Dedifferentiated amniotic fluid mesenchymal stem cell (primary cell): ENCODE data around the gene MOB3B.

Experiments
- DNase-seq: peaks from one replicate; pipeline ENCODE4 v3.0.0-alpha.2; 2016; ENCODE audit errors: extremely low spot score

Gene MOB3B

DNA sequence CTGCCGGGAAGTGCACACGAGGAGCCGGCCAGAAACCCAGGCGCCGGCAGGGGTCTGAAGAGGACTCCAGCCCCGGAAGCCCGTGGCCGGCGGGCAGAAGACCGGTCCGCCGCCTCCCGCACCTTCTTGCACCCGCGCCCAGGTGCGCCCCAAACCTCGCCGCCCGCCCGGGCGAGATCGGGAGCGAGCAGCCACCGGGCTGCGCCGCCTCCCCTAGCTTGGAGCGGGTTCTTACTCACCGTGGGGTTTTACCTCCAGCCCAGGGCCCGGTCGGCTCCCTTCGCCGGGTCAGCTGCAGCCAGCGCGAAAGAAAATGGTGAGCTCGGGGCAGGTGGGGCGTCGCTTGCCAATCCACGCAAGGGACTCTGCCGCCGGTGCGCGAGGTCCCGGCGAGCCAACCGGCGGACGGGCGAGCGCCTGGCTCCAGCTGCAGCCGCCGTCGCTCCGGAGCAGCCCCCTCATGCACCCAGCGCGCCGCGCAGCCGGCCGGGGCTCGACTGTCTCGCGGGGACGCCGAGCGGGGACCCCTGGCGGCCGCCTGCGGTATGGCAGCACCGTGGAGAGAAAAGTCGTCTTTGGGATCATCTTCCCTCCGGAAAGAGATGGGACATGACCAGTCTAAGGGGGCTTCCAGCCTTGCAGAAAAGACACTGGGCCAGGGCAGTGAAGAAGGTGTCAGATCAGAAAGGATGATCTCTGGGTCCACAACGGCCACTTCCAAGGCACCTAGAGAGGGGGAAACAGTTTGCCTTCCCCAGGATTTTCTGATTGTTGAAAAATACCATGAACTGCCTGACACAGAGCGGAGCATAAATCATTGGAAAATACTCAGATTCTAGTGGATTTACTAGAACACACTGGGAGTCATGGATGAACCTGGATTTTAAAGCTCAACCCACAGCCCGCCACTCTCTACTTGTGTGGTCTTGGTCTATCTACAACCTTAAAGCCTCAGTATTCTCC, at the start of gene MOB3B:
Gene MOB3B (minus strand): TSS at position 499 of the 963 bp plus-strand sequence. CDS start 74,264 bp downstream, outside the sequence.
- no peak for DNase-seq

DNA sequence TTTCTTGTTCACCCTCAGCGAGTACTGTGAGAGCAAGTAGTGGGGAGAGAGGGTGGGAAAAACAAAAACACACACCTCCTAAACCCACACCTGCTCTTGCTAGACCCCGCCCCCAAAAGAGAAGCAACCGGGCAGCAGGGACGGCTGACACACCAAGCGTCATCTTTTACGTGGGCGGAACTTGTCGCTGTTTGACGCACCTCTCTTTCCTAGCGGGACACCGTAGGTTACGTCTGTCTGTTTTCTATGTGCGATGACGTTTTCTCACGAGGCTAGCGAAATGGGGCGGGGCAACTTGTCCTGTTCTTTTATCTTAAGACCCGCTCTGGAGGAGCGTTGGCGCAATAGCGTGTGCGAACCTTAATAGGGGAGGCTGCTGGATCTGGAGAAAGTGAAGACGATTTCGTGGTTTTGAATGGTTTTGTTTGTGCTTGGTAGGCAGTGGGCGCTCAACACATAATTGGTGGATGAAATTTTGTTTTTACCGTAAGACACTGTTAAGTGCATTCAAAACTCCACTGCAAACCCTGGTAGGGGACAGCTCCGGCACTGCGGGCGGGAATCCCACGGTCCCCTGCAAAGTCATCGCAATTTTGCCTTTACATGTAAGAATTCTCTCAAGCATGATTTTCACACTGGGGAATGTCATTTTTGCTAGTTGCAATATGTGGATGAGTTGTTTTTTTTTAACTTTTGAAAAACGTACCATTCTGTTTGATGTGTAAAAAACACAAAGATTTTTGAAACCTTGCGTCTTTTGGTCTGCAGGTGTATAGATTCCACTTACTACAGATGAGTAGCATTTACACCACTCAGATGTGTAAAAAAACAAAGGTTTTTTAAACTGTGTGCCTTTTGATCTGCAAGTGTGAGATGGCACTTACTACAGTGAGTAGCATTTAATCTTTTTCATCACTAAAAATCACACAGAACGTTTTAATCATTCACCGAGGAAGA, 44.3 kb upstream of the MOB3B start:
- peak; percentile 91 for DNase-seq

DNA sequence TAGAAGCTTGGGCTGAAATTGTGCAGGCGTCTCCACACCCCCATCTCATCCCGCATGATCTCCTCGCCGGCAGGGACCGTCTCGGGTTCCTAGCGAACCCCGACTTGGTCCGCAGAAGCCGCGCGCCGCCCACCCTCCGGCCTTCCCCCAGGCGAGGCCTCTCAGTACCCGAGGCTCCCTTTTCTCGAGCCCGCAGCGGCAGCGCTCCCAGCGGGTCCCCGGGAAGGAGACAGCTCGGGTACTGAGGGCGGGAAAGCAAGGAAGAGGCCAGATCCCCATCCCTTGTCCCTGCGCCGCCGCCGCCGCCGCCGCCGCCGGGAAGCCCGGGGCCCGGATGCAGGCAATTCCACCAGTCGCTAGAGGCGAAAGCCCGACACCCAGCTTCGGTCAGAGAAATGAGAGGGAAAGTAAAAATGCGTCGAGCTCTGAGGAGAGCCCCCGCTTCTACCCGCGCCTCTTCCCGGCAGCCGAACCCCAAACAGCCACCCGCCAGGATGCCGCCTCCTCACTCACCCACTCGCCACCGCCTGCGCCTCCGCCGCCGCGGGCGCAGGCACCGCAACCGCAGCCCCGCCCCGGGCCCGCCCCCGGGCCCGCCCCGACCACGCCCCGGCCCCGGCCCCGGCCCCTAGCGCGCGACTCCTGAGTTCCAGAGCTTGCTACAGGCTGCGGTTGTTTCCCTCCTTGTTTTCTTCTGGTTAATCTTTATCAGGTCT, 43.5 kb upstream of the MOB3B start, which contains the start of gene C9orf72:
Gene C9orf72 (minus strand): TSS at position 564 of the 716 bp plus-strand sequence. CDS start 6,361 bp downstream, outside the sequence.
- peak; percentile 25 for DNase-seq

GRCh38 chr9:27572566-27572917, 42.9 kb upstream of the MOB3B start:
- no peak for DNase-seq

GRCh38 chr9:27572061-27572460, 42.4 kb upstream of the MOB3B start:
- no peak for DNase-seq

DNA sequence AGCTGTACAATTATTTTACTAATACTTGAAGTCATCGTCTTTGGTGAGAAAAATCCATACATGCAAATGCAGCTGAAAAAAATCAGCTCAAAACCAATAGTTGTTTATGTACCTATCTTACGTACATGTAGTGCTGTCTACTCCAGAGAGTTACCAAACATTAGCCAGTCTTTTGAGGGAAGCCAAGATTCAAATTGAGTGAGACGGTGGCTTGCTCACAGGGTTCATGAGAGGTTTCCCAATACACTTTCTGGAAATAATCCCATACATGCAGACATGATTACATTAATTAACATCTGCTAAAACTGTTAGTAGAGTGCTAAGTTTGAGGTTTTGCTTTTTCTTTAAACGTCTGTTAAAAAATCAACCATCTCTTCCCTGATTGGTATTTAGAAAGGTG, 41.4 kb upstream of the MOB3B start:
- DNase-seq = no peak

DNA sequence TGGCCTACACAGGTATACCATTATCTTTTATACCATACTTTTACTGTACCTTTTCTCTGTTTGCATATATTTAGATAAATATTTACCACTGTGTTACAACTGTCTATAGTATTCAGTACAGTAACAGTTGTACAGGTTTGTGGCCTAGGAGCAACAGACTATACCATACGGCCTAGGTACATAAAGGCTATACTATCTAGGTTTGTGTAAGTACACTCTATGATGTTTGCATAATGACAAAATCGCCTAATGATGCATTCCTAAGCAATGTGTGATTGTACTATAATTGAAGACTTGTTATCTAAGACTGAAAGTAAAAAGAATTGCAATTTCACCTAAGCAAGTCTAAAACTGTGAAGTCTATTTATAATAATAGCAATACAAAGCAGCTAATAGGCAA, 39.8 kb upstream of the MOB3B start:
- no peak for DNase-seq

DNA sequence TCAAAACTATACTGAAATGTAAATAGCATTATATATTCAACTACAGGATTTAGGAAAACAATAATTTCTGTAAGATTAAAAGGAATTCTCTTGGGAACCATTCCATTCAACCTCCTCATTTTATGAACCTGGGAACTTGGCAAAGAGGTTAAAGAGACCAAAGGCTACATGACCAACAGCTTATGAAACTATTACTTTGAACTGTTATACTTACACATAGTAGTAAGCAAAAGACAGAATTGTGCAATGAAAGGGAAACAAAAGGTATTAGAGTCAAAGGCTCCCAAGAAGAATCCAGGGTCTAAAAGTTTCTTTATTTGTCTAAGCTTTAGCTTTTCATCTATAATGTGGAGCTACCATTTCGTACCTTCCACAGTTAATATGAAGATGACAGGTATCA, 36.5 kb upstream of the MOB3B start:
- no peak for DNase-seq

GRCh38 chr9:27565696-27566095, 36.1 kb upstream of the MOB3B start:
- DNase-seq = no peak

- DNase-seq = no peak
These were observed 35.1 kb upstream of the MOB3B start for GRCh38 chr9:27564670-27565069.

GRCh38 chr9:27563738-27564430, 34.3 kb upstream of the MOB3B start:
- DNase-seq = no peak

DNA sequence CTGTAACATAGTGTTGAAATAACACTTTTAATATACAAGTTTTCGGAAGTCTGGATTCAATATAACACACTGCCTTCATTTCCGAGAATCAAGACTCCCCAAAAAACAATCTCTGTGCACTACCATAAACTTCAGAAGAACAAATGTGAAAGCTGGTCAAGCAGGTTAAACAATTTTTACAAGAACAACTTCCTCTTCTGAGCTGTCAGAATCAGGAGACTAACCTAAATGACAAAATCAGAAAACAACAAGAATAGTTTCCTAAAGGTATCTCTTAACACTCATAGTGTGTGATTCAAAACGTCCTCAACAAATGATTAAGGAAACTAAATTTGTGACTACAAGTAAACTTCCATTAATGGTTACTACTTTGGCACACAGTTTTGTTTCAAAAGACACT, 32.1 kb upstream of the MOB3B start:
- DNase-seq = no peak

DNA sequence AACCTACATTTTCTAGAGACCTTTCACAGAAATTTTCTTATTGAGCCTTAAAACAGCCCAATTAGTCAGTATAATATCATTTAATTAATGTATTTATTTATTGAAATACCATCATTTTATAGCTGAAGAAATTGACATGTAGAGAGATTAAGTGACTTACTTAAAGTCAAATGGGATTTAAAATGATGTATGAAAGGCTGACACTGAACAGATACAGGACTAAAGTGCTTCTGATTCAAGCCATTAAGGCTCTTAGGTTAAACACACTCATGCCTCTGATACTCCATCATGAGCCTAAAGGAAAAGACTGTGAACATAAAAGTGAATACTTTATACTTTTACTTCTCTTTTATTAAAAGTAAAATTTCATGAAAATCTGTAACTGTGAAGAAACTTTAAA, 30.8 kb upstream of the MOB3B start:
- DNase-seq = no peak

DNA sequence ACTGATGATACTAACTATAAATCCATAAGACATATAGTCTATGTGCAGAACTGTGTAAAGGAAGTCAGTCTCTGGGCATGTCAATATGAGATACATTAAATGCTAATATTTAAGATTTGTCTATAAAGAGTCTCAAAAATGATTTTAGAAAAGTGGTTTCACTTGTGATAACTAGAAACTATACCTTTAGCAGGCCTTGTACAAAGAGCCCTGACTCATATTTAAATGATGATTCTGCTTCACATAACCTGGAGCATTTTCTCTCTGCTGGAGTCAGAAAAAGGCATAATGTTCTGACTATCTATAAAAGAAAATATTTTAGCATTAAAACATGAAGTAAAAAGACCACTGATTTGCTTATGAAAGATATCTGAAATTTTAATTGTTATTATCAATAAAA, 28.7 kb upstream of the MOB3B start:
- no peak for DNase-seq

- no peak for DNase-seq
These were observed 26.9 kb upstream of the MOB3B start for GRCh38 chr9:27556470-27556869.

DNA sequence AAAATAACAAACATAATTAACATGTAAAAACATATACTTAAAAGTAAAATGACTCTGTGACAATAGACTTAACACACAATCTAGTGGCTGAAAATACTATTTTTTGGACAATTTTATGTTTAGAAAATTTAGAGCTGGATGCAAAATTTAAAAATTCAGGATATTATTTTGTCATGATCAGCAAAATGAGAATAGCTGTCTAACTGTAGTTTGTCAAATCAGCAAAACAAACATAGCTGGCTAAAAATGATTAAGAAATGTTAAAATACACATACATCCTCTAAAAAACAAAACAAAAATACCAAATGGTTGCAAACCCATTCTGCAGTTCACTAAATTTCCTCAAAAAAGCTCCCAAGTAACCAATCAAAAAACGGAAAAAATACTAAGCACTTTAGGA, 25.1 kb upstream of the MOB3B start:
- DNase-seq = no peak

- peak; percentile 41 for DNase-seq
These were observed 19.7 kb upstream of the MOB3B start for GRCh38 chr9:27549196-27549755.

DNA sequence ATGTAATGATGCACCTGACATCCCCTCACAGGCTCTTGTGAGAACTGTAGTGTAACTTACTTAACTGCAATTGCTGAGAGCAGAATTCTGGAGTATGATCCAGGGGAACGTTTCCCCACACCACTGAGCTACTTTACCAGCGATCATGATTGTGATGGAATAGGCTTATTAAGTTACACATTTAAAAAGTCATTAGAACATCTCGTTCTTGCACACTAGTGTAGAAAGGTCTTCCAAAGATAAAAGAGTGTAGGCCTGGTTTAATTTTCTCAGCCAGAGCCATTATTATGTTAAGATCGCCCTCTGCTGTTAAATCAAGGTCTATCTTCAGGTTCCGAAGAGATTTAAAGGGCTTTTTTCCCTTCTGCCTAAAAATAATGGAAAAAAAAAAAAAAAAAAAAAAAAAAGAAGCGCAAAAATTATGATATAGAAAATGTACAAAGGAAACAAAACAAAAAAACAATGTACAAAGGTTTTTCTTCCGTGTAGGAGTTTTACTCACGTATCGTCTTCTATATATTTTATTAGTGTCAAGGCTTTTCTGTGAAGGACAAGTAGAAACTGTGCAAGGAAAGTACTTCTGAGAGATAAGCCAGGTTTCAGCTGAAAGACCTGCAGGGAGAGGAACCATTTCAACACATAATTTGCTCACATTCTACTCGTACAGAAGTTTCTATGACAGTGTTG, 18.6 kb upstream of the MOB3B start:
- peak; percentile 34 for DNase-seq

DNA sequence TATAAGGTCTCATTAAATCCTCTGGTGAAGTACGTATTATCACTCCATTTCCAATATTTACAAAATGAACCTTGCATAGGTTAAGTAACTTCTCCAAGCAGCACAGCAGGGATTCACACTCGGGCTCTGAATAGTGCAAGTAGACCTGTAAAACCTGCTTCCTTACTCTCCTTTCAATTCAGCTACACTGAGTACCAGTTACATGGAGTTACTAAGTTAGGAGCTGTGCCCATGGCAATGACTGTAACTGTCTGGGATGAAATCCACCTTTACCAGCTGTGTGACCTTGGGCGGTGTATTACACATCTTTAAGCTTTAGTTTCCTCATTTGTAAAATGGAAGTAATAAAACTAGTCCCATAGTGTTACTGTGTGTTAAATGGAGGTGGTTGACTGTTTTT, 15.9 kb upstream of the MOB3B start:
- no peak for DNase-seq

GRCh38 chr9:27542508-27542907, 12.9 kb upstream of the MOB3B start:
- DNase-seq = no peak
